Measurements from ENCODE around the gene P4HA2.

Gene P4HA2

GRCh38 chr5:132227485-132228240, at the start of gene P4HA2:
P4HA2 (minus strand) TSS chr5:132227853; CDS start chr5:132218626, 9,227 bp downstream.
- in situ Hi-C loops (cut with MboI; ENCODE audit: low sequenced_read_pairs): no loop called here

GRCh38 chr5:132277256-132277655, 49.6 kb upstream of the P4HA2 start:
- in situ Hi-C loops (cut with MboI; ENCODE audit: low sequenced_read_pairs): no loop called here

GRCh38 chr5:132275367-132276220, 47.9 kb upstream of the P4HA2 start:
- in situ Hi-C loops (cut with MboI; ENCODE audit: low sequenced_read_pairs): no loop called here

GRCh38 chr5:132274050-132274792, 46.6 kb upstream of the P4HA2 start:
- in situ Hi-C loops (cut with MboI; ENCODE audit: low sequenced_read_pairs): no loop called here

- in situ Hi-C loops (cut with MboI; ENCODE audit: low sequenced_read_pairs): no loop called here
Measured at GRCh38 chr5:132273631-132274030, 46.0 kb upstream of the P4HA2 start.

GRCh38 chr5:132272311-132273210, 44.9 kb upstream of the P4HA2 start:
- in situ Hi-C loops (cut with MboI; ENCODE audit: low sequenced_read_pairs): no loop called here

GRCh38 chr5:132271251-132272246, 43.9 kb upstream of the P4HA2 start:
- in situ Hi-C loops (cut with MboI; ENCODE audit: low sequenced_read_pairs): no loop called here

GRCh38 chr5:132270706-132271105, 43.1 kb upstream of the P4HA2 start:
- in situ Hi-C loops (cut with MboI; ENCODE audit: low sequenced_read_pairs): no loop called here

- in situ Hi-C loops (cut with MboI; ENCODE audit: low sequenced_read_pairs): no loop called here
Measured at GRCh38 chr5:132270335-132270665, 42.6 kb upstream of the P4HA2 start.

- in situ Hi-C loops (cut with MboI; ENCODE audit: low sequenced_read_pairs): no loop called here
Measured at GRCh38 chr5:132269635-132270334, 42.1 kb upstream of the P4HA2 start.

GRCh38 chr5:132268769-132269551, 41.3 kb upstream of the P4HA2 start:
- in situ Hi-C loops (cut with MboI; ENCODE audit: low sequenced_read_pairs): no loop called here

- in situ Hi-C loops (cut with MboI; ENCODE audit: low sequenced_read_pairs): no loop called here
Measured at GRCh38 chr5:132267931-132268768, 40.5 kb upstream of the P4HA2 start.

- in situ Hi-C loops (cut with MboI; ENCODE audit: low sequenced_read_pairs): no loop called here
Measured at GRCh38 chr5:132267166-132267739, 39.6 kb upstream of the P4HA2 start.

GRCh38 chr5:132266836-132267160, 39.1 kb upstream of the P4HA2 start:
- in situ Hi-C loops (cut with MboI; ENCODE audit: low sequenced_read_pairs): no loop called here

- in situ Hi-C loops (cut with MboI; ENCODE audit: low sequenced_read_pairs): no loop called here
Measured at GRCh38 chr5:132266031-132266835, 38.6 kb upstream of the P4HA2 start.

All from HL-60/S4 treated with retinoic acid at 250 ng/mL for 4 days and 3 days (cell line).